ENCODE results near the gene KDM5B. TPM values are rescaled to one million over a fixed set of nuclear protein-coding genes. Genes with fewer than 3 reads are reported as not detected.

Gene KDM5B
- polyA plus RNA-seq, 4 donors = 97.1 to 114 (median 104) TPM

GRCh38 chr1:202815120-202815519 is 6.9 kb upstream of the KDM5B start:
- no peak for DNase-seq (ENCODE audit: low read depth in 4 of 4, low spot score in 3 of 4)

- no peak for DNase-seq (ENCODE audit: low read depth in 4 of 4, low spot score in 3 of 4)
Measured at GRCh38 chr1:202812176-202813026, 4.2 kb upstream of the KDM5B start.

- no peak for DNase-seq (ENCODE audit: low read depth in 4 of 4, low spot score in 3 of 4)
Measured at GRCh38 chr1:202811296-202812175, 3.3 kb upstream of the KDM5B start.

GRCh38 chr1:202810615-202811295 is 2.5 kb upstream of the KDM5B start, which contains the start of gene PCAT6:
Gene PCAT6 (plus strand): TSS chr1:202810954.
- DNase-seq (ENCODE audit: low read depth in 4 of 4, low spot score in 3 of 4) = peak; percentile 84 to 92 (median 88)

GRCh38 chr1:202810193-202810614 is 2.0 kb upstream of the KDM5B start:
- DNase-seq (ENCODE audit: low read depth in 4 of 4, low spot score in 3 of 4) = no peak

GRCh38 chr1:202809597-202810159 is 1.5 kb upstream of the KDM5B start:
- DNase-seq (ENCODE audit: low read depth in 4 of 4, low spot score in 3 of 4) = no peak

- no peak for DNase-seq (ENCODE audit: low read depth in 4 of 4, low spot score in 3 of 4)
Measured at GRCh38 chr1:202807451-202807925, 733 bp downstream of the KDM5B start.

GRCh38 chr1:202806845-202807450 is 1.3 kb downstream of the KDM5B start:
- no peak for DNase-seq (ENCODE audit: low read depth in 4 of 4, low spot score in 3 of 4)

- DNase-seq (ENCODE audit: low read depth in 4 of 4, low spot score in 3 of 4) = no peak
Measured at GRCh38 chr1:202805886-202806844, 2.1 kb downstream of the KDM5B start.

- no peak for DNase-seq (ENCODE audit: low read depth in 4 of 4, low spot score in 3 of 4)
Measured at GRCh38 chr1:202804126-202804525, 4.1 kb downstream of the KDM5B start.

GRCh38 chr1:202802998-202803932 is 5.0 kb downstream of the KDM5B start:
- DNase-seq (ENCODE audit: low read depth in 4 of 4, low spot score in 3 of 4) = no peak

- DNase-seq (ENCODE audit: low read depth in 4 of 4, low spot score in 3 of 4) = no peak
Measured at GRCh38 chr1:202802034-202802433, 6.2 kb downstream of the KDM5B start.

GRCh38 chr1:202801175-202801574 is 7.0 kb downstream of the KDM5B start:
- DNase-seq (ENCODE audit: low read depth in 4 of 4, low spot score in 3 of 4) = no peak

GRCh38 chr1:202800742-202801141 is 7.5 kb downstream of the KDM5B start:
- no peak for DNase-seq (ENCODE audit: low read depth in 4 of 4, low spot score in 3 of 4)

GRCh38 chr1:202798792-202799331 is 9.4 kb downstream of the KDM5B start:
- no peak for DNase-seq (ENCODE audit: low read depth in 4 of 4, low spot score in 3 of 4)

GRCh38 chr1:202798260-202798659 is 10.0 kb downstream of the KDM5B start:
- no peak for DNase-seq (ENCODE audit: low read depth in 4 of 4, low spot score in 3 of 4)

GRCh38 chr1:202796670-202797069 is 11.6 kb downstream of the KDM5B start:
- DNase-seq (ENCODE audit: low read depth in 4 of 4, low spot score in 3 of 4) = no peak
